ENCODE results near the gene INA.

Gene INA

GRCh38 chr10:103280506-103280905 is 3.6 kb downstream of the INA start:
- TF ChIP-seq CTCF (IDR thresholded peaks at IDR 0.05; ENCODE audit: control insufficient read depth, extremely low read depth, insufficient read depth), result no peak
- no peak for DNase-seq (ENCODE audit: low read depth)
- no peak overlapping the region for H3K4me3 ChIP-seq (ENCODE audit: low read depth, low read length)

GRCh38 chr10:103281753-103282152 is 4.8 kb downstream of the INA start:
- DNase-seq (ENCODE audit: low read depth), result no peak
- TF ChIP-seq CTCF (IDR thresholded peaks at IDR 0.05; ENCODE audit: control insufficient read depth, extremely low read depth, insufficient read depth), result no peak
- H3K4me3 ChIP-seq (ENCODE audit: low read depth, low read length), result no peak overlapping the region

GRCh38 chr10:103282961-103283360 is 6.0 kb downstream of the INA start:
- no peak for DNase-seq (ENCODE audit: low read depth)
- H3K4me3 ChIP-seq (ENCODE audit: low read depth, low read length), result no peak overlapping the region
- TF ChIP-seq CTCF (IDR thresholded peaks at IDR 0.05; ENCODE audit: control insufficient read depth, extremely low read depth, insufficient read depth), result no peak

GRCh38 chr10:103284170-103284569 is 7.2 kb downstream of the INA start:
- TF ChIP-seq CTCF (IDR thresholded peaks at IDR 0.05; ENCODE audit: control insufficient read depth, extremely low read depth, insufficient read depth), result no peak
- H3K4me3 ChIP-seq (ENCODE audit: low read depth, low read length), result no peak overlapping the region
- DNase-seq (ENCODE audit: low read depth), result peak; percentile 27

- DNase-seq (ENCODE audit: low read depth), result no peak
- no peak for TF ChIP-seq CTCF (IDR thresholded peaks at IDR 0.05; ENCODE audit: control insufficient read depth, extremely low read depth, insufficient read depth)
- no peak overlapping the region for H3K4me3 ChIP-seq (ENCODE audit: low read depth, low read length)
Measured at GRCh38 chr10:103287992-103288391, 11.1 kb downstream of the INA start.

- no peak for TF ChIP-seq CTCF (IDR thresholded peaks at IDR 0.05; ENCODE audit: control insufficient read depth, extremely low read depth, insufficient read depth)
- no peak overlapping the region for H3K4me3 ChIP-seq (ENCODE audit: low read depth, low read length)
- DNase-seq (ENCODE audit: low read depth), result no peak
Measured at GRCh38 chr10:103291588-103291987, 14.7 kb downstream of the INA start.

GRCh38 chr10:103295374-103296015 is 18.6 kb downstream of the INA start:
- TF ChIP-seq CTCF (IDR thresholded peaks at IDR 0.05; ENCODE audit: control insufficient read depth, extremely low read depth, insufficient read depth), result no peak
- no peak for DNase-seq (ENCODE audit: low read depth)
- H3K4me3 ChIP-seq (ENCODE audit: low read depth, low read length), result no peak overlapping the region
